Breast epithelium (tissue), 4 donors: ENCODE measurements around the gene FDPS. TPM values are rescaled to one million over a fixed set of nuclear protein-coding genes. Genes with fewer than 3 reads are reported as not detected.

Source experiments
- DNase-seq, 2 donors: peaks; one replicate each; pipeline ENCODE4 v3.0.0-alpha.2; 2019; ENCODE audit warnings: low spot score in 2 of 2
- H3K27ac ChIP-seq, 2 donors: fragments of 200-600 bp; sonication (generic) in 1 of 2; one replicate each; pipeline ENCODE4 v1.5.1; 2016 to 2019; ENCODE audit warnings: mild to moderate bottlenecking in 1 of 2
- H3K27me3 ChIP-seq, 2 donors: fragments of 200-600 bp; sonication (generic) in 1 of 2; one replicate each; pipeline versions ENCODE4 v1.5.1 to v1.6.0; 2017 to 2019; ENCODE audit warnings: control low read depth in 1 of 2, mild to moderate bottlenecking in 1 of 2
- H3K36me3 ChIP-seq: fragments of 200-600 bp; one replicate; pipeline ENCODE4 v1.5.1; 2019
- H3K4me1 ChIP-seq, 2 donors: fragments of 200-600 bp; sonication (generic); one replicate each; pipeline ENCODE4 v1.5.1; 2016 to 2019; ENCODE audit warnings: control low read depth in 1 of 2
- H3K4me3 ChIP-seq, 3 donors: fragments of 200-600 bp; sonication (generic); 1 replicate in 2 of 3; 2 replicates in 1 of 3; pipeline ENCODE4 v1.5.1; 2016 to 2019; ENCODE audit warnings: mild to moderate bottlenecking in 3 of 3, moderate library complexity in 2 of 3
- H3K9me3 ChIP-seq, 2 donors: fragments of 200-600 bp; sonication (generic) in 1 of 2; one replicate each; pipeline ENCODE4 v1.5.1; 2016 to 2019; ENCODE audit warnings: control low read depth in 1 of 2
- CTCF ChIP-seq, 3 donors: fragments of 450-650 bp; IDR thresholded peaks; one replicate each; pipeline ENCODE4 v1.5.1; 2016 to 2017; ENCODE audit warnings: antibody characterized with exemption in 3 of 3, mild to moderate bottlenecking in 3 of 3, moderate library complexity in 3 of 3
- POLR2A ChIP-seq: fragments of 450-650 bp; IDR thresholded peaks from one replicate; pipeline ENCODE4 v1.6.1; 2016; ENCODE audit warnings: antibody characterized with exemption, mild to moderate bottlenecking, moderate library complexity
- POLR2AphosphoS5 ChIP-seq, 3 donors: sonication (generic); formaldehyde crosslinking; IDR thresholded peaks; one replicate each; pipeline ENCODE4 v1.6.1; 2017; ENCODE audit warnings: antibody characterized with exemption in 3 of 3
- intact Hi-C: fragments of 100-400 bp; cut with DNase I; formaldehyde crosslinking; loops from one replicate; pipeline ENCODE4 v1.15.1; 2023; ENCODE audit warnings: low total_unique reads
- total RNA-seq, 3 donors: library from RNA; depleted of rRNA; stranded (reverse); fragments of >200 nt; gene quantifications; one replicate each; pipeline ENCODE4 v1.1.0, GENCODE V29; 2016

FDPS gene
- total RNA-seq, 3 donors from 2014 or later = 84.2 to 102 (median 93.1) TPM

GRCh38 chr1:155319536-155319935 lies 10.9 kb downstream of the FDPS start:
- H3K36me3 ChIP-seq = no peaks in the 10 kb centered on the region
- TF ChIP-seq CTCF (IDR thresholded peaks at IDR 0.05) = no peak
- no peak for TF ChIP-seq POLR2A
- no peak for TF ChIP-seq POLR2AphosphoS5 (IDR thresholded peaks at IDR 0.05)
- peaks cover 5% of the 10 kb centered on the region in 2 donors for H3K4me1 ChIP-seq
- no peak for DNase-seq
- no peak overlapping the region for H3K27ac ChIP-seq
- no peak overlapping the region for H3K4me3 ChIP-seq
- no peaks in the 10 kb centered on the region for H3K27me3 ChIP-seq
- H3K9me3 ChIP-seq = no peaks in the 10 kb centered on the region
- intact Hi-C loops = no loop called here

- TF ChIP-seq POLR2A = no peak
- no peak for TF ChIP-seq CTCF (IDR thresholded peaks at IDR 0.05)
- TF ChIP-seq POLR2AphosphoS5 (IDR thresholded peaks at IDR 0.05) = no peak
- intact Hi-C loops = loop anchor here (5.0 kb wide), 1 partner anchor 68 kb away; no protein-coding TSS in a partner anchor
- H3K27me3 ChIP-seq = no peaks in the 10 kb centered on the region
- DNase-seq = no peak
- peak overlapping the region in 1 of 2 donors; percentile 97 for H3K27ac ChIP-seq
- peak overlapping the region; percentile 73 to 82 (median 79) for H3K4me3 ChIP-seq
- no peaks in the 10 kb centered on the region for H3K36me3 ChIP-seq
- peaks cover 5% of the 10 kb centered on the region in 2 donors for H3K4me1 ChIP-seq
- no peaks in the 10 kb centered on the region for H3K9me3 ChIP-seq
Observed at GRCh38 chr1:155320252-155320651, 11.6 kb downstream of the FDPS start.

GRCh38 chr1:155320661-155321617 lies 12.3 kb downstream of the FDPS start, which contains the start of gene RUSC1:
Gene RUSC1 (plus strand): TSS chr1:155320894. CDS start chr1:155321774, 880 bp downstream.
- Histone ChIP-seq H3K36me3 (no peaks in the 10 kb centered on the region), H3K27me3 (no peaks in the 10 kb centered on the region), H3K4me1 (peaks cover 5 to 9% of the 10 kb centered on the region in 2 donors), H3K4me3 (peak within 1 kb of the TSS; percentile 73 to 82 (median 79)), H3K27ac (peak within 1 kb of the TSS; percentile 90 to 97), H3K9me3 (no peaks in the 10 kb centered on the region)
- TF ChIP-seq POLR2AphosphoS5 (IDR thresholded peaks at IDR 0.05) (no peak), POLR2A (no peak), CTCF (IDR thresholded peaks at IDR 0.05) (no peak)
- peak; percentile 46 to 61 for DNase-seq
- intact Hi-C loops = loop anchor here (5.0 kb wide), 1 partner anchor 69 kb away; no protein-coding TSS in a partner anchor

GRCh38 chr1:155321639-155322503 lies 13.2 kb downstream of the FDPS start:
- Histone ChIP-seq H3K36me3 (no peaks in the 10 kb centered on the region), H3K4me3 (peak overlapping the region; percentile 73 to 82 (median 79)), H3K27ac (peak overlapping the region; percentile 90 to 97), H3K9me3 (no peaks in the 10 kb centered on the region), H3K4me1 (peaks cover 5 to 9% of the 10 kb centered on the region in 2 donors), H3K27me3 (no peaks in the 10 kb centered on the region)
- TF ChIP-seq POLR2A = no peak
- intact Hi-C loops = loop anchor here (5.0 kb wide), 1 partner anchor 70 kb away; no protein-coding TSS in a partner anchor
- no peak for DNase-seq

- intact Hi-C loops = loop anchor here (5.0 kb wide), 1 partner anchor 70 kb away; no protein-coding TSS in a partner anchor
- H3K27ac ChIP-seq = peak overlapping the region; percentile 90 to 97
- H3K4me1 ChIP-seq = peaks cover 5 to 9% of the 10 kb centered on the region in 2 donors
- TF ChIP-seq POLR2AphosphoS5 (IDR thresholded peaks at IDR 0.05) (no peak), CTCF (IDR thresholded peaks at IDR 0.05) (no peak)
- no peak for DNase-seq
- H3K4me3 ChIP-seq = peak overlapping the region; percentile 73 to 82 (median 79)
- no peaks in the 10 kb centered on the region for H3K36me3 ChIP-seq
- no peaks in the 10 kb centered on the region for H3K27me3 ChIP-seq
- no peaks in the 10 kb centered on the region for H3K9me3 ChIP-seq
Observed at GRCh38 chr1:155322571-155322952, 13.9 kb downstream of the FDPS start.
